CD4-positive, alpha-beta T cell treated with Interferon gamma for 1 hour (primary cell): Measurements from ENCODE around the gene ANTXR2.
"Not testable (repeated sequence)": the region's sequence is repeated elsewhere in the genome, so short reads cannot be mapped to it uniquely, and the experiment has no call there.

ENCODE experiments used
- DNase-seq: peaks from one replicate; pipeline ENCODE4 v3.0.0-alpha.2; 2020

The ANTXR2 gene

DNA sequence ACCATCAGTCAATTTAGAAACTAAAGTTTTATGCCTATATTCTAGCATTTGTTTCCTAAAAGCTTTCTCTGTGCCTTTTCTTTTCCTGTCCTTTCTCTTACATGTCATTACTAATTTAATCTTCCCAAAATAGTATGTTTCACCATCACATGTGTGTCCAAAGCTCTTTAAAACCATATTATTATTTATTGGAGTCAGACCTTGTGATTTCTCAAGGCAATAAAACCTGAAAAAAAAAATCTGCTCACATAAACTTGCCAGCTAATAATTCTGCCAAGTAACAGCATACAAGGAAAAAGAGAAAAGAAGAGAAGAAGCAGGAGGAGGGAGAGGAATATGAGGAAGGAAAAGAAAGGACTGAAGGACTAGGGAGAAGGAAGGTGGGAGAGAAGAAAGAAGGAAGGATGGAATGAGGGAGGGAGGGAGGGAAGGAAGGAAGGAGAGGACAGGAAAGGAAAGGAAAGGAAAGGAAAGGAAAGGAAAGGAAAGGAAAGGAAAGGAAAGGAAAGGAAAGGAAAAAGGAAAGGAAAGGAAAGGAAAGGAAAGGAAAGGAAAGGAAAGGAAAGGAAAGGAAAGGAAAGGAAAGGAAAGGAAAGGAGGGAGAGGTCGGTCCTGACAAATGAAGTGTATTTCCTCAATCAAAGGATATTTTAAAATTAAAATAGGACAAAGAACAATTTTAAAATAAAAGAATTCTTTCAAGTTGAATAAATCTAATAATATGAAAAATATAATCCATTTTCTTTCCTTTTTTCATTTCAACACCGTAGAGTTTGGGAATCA lies 57.4 kb downstream of the ANTXR2 start:
- no peak for DNase-seq

DNA sequence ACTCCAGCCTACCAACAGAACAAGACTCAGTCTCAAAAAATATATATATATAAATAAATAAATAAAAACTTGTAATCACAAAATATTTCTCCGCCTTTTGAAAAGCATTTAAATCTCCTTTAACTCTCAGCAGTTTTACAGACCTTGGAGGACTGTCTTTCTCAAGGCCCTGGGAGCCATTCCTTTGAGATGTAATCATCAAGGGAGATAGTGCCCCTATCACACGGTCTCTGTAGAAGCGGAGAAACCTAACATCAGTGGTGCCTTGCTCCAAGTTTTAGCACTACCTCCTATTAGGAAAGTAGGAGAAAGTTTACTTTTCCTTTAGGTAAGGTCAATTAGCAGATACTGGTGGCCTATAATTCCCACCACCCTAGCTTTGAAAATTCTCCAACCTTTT lies 58.5 kb downstream of the ANTXR2 start:
- DNase-seq = no peak

DNA sequence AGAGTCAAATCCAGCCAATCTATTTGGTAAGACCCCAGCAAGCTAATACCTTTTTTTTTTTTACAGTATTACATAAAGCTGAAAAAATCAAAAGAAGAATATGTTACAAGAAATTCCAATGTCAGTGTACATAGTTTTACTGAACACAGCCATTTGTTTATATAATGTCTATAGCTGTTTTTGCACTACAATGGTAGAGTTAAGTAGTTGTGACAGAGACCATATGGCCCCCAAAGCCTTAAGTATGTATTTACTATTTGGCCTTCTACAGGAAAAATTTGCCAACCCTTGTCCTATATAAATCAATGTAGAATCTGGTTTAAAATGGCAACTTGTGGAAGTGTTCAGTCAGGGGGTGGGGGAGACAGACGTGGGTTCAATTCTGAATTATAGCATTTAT lies 60.7 kb downstream of the ANTXR2 start:
- DNase-seq = no peak

DNA sequence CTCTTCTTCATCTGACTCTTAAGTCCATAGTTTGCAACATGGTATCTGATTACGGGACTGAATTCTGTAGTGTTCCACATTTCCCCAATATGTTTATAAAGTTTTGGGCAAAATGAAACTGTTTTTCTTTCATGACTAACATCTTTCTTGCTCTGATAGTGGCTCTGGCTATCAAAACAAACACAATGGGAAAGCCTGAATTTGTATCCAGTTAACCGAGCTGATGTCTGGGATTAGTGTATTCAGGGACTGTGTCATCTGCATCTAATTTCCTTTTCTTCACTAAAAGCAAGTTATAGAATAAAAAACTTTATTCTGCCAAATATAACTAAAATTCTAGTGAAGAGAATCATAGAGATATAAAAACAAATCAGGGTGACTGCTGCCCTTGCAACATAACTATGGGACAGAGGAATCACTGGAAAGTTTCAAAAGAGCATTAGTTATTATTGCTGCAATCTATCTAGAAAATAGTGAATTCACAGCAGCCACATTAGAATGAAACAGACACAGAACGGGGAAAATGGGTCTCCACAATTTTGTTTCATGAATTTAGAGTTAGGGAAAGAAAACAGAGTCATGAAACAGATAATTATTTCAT lies 61.3 kb downstream of the ANTXR2 start:
- DNase-seq = no peak

DNA sequence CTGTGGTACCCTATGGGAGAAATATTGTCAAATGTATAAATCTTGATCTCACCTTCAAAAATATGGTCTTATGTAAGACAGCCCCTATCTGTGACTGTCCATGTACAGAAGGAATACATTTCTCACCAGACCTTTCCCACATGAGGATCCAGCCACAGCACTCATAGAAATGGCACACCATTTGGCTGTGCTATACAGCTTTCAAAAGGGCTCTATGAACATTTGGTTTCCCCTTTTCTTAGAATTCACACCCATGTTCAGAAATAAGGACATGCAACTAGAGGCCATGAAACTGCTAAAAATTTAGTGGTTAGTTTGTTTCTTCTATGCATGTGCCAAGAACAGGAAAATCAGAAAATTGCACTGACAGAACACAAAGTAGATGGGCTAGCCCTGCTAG lies 62.7 kb downstream of the ANTXR2 start:
- no peak for DNase-seq

DNA sequence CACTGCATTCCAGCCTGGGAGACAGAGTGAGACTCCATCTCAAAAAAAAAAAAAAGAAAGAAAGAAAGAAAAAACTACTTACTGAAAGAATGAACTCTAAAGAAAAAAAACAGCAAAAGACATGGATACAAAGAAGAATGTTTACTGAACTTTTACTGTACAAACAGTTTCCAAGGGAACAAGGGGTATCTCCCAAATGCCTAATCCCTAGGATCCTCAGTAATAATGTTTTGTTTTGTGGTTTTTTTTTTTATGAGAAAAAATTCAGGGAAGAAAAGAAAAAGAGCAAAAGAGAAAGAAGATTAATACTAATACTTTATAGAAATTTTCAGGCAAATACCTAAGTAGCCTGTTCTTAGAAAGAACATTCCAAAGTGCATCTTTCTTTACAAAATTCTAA lies 63.2 kb downstream of the ANTXR2 start:
- no peak for DNase-seq

DNA sequence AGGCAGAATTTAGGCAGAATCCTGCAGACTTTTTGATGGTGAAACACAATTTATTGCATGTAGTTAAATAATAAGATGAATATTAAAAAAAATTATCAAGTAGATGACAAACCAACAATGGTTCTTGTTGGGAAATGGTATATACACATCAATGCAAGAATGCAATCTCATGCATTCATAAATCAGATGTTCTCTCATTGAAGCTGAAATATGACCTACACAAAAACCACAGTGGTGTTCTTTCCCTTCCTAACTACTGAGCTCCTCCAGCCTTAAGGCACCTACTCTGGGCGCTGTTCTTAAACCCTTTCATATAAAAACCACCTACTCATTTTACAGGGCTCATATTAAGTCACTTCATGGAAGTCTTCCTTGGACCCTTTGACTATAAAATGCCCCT lies 64.1 kb downstream of the ANTXR2 start:
- DNase-seq = no peak

DNA sequence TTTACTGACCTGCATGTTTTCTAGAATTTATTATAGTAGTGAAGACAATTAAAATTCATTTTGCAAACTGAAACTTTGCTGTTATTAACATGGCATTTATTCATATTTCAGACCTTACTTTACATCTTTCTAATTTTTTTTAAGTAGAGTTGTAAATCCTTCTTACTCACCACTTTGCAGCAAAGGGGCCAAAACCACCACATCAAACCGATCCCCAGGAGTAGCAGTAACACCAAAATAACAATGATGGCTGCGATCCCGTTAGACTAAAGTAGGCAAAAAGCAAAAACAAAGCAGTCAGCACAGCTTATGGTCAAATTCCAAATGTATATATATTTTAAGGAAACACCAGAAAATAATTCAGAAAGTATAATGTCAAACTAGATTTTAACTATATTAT lies 64.7 kb downstream of the ANTXR2 start:
- no peak for DNase-seq

DNA sequence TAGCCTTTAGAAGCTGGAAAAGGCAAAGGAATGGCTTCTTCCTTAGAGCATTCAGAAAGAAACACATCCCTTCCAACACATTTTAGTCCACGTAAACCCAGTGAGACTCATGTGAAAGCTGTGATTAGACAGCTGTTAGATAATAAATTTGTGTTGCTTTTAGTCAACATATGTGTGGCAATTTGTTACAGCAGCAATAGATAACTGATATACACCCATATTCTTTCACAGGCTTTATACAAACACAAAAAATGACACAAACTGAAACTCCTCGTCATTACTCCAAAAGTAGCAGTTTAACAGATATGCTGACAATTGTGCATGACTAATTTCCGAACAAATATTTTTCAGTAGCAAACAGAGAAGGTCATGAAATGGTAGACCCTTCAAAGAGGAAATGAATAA lies 65.3 kb downstream of the ANTXR2 start:
- no peak for DNase-seq

DNA sequence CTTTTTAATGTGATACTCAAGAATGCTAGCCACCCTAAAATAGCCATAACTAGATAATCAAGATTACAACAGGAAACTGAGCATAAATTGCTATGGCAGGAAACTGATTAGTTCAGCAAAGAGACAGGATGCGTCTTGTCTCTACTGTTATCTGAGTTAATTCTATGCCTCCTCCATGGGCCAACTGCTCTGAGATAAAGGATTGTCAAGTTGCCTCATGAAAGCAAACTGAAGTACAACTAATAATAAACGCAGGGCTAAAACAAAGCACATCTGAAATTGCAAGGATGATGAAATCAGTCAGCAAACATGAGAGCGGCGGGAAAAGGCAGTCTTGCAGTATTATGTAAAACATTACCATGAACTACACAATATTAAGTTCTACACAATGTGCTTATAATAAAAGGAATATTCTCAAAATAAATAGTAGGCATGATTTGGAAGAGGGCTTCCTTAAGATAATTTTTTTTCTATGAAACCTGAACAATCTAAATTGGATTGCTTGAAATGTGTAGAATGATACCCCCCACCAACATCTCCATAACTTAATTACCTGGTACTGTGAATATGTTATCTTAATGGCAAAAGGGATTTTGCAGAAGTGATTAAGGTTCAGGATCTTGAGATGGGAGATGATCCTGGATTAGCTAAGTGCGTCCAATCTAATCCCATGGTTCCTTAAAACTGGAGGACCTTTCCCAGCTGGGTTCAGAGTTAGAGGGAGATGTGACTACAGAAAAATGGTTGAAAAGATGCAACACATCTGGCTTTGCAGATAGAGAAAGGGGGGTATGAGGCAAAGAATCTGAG lies 65.9 kb downstream of the ANTXR2 start:
- no peak for DNase-seq

DNA sequence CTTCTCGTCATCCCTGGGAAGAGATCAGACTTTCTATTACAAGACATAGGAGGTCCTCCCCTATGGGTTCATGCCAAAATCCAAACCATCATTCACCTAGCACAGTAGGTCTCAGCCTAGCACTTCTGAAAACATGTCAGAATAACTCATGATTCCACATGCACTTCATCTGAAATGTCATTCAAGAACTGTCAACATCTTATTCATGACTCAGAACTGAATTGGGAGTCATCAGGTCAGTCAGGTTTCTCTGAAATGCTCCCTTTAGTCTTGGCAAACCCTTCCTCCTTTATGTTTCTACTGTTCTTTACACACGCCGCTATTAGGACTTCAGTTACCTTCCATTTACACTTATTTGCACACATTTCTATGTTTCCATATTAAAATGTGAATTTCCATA lies 67.2 kb downstream of the ANTXR2 start:
- no peak for DNase-seq

DNA sequence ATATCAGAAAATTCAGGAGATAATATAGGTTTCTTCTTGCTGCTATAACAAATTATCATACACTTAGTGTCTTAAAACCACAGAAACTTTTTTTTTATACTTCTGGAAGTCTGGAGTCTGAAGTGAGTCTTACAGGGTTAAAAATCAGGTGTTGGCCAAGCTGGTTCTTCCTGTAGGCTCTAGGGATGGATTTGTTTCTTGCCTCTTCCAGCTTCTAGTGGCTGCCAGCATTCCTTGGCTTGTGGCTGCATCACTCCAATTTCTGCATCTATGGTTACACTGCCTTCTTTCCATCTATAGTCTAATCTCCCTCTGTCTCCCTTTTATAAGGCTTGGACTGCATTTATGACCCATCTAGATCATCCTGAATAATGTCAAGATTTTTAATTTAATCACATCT lies 68.7 kb downstream of the ANTXR2 start:
- DNase-seq = no peak

DNA sequence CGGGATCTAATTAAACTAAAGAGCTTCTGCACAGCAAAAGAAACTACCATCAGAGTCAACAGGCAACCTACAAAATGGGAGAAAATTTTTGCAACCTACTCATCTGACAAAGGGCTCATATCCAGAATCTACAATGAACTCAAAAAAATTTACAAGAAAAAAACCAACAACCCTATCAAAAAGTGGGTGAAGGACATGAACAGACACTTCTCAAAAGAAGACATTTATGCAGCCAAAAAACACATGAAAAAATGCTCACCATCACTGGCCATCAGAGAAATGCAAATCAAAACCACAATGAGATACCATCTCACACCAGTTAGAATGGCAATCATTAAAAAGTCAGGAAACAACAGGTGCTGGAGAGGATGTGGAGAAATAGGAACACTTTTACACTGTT lies 70.5 kb downstream of the ANTXR2 start:
- DNase-seq = not testable (repeated sequence)

DNA sequence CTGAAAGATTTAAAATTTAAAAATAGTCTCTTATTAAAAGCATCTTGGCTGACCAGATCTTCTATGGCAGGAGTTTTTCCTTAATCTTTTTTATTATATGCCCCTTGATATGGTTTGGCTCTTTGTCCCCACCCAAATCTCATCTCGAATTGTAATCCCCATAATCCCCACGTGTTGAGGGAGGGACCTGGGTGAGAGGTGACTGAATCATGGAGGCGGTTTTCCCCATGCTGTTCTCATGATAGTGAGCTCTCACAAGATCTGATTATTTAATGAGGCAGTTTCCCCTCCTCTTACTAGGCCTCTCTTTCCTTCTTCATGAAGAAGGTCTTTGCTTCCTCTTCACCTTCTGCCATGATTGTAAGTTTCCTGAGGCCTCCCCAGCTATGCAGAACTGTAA lies 74.0 kb downstream of the ANTXR2 start:
- DNase-seq = not testable (repeated sequence)

DNA sequence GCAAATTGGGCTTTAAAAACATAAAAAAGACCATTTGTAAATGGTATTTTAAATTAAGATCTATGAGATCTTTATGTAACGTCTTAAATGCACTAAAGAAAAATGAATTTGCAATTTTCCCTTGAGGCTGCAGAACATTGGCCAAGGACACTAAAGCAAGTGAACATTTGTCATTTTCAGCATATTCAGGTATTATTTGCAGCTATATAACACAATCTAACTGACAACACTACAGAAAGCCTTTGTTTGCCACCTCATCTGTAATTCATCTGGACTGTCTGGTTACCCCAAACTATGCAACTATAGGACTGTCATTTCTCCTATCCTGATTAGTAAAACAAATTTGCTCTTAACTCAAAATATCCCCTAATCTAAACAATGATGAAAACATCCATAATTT lies 74.8 kb downstream of the ANTXR2 start:
- DNase-seq = no peak

DNA sequence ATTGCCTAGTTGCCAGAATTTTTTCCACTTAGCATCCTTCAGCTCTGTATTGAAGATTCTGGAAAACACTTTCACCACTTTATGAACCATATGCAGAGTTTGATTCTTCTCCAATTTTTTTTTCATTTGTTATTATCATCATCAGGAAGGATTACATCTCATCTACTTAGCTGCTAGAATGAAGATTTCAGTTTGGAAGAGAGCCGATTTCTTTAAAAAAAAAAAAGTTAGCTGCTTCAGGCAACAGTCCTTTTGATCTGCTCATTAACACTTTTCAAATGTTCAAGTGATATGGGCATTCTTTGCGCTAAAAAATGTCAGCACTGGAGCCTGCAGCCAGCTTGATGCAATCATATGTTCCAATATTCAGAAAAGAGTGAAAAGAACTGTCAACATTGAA lies 76.2 kb downstream of the ANTXR2 start:
- no peak for DNase-seq

DNA sequence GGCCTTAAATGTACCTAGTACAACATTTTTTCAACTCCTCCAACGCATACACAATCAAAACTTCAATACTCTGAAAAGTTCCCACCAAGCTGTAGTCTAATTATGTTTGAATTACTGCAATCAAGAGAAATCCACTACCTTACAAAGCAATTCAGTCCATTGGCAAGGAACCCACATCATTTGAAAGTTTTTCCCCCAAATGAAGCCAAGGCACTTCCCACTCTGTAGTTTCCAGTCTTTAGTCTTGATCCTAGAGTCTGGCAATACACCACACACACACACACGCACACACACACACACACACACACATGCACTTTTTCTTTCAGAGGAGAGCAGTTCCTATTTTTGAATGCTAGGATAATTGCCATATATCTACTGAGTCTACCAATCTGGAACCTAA lies 79.6 kb downstream of the ANTXR2 start:
- DNase-seq = no peak

DNA sequence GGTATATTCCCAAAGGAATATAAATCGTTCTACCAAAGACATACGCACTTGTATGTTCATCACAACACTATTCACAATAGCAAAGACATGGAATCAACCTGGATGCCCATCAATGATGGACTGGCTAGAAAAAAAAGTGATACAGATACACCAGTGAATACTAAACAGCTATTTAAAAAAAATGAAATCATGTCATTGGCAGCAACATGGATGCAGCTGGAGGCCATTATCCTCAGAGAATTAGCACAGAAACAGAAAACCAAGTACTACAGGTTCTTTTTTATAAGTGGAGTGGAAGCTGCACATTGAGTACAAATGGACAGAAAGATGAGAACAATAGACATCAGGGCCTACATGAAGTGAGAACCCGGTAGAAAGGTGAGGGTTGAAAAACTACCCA lies 81.4 kb downstream of the ANTXR2 start:
- no peak for DNase-seq

DNA sequence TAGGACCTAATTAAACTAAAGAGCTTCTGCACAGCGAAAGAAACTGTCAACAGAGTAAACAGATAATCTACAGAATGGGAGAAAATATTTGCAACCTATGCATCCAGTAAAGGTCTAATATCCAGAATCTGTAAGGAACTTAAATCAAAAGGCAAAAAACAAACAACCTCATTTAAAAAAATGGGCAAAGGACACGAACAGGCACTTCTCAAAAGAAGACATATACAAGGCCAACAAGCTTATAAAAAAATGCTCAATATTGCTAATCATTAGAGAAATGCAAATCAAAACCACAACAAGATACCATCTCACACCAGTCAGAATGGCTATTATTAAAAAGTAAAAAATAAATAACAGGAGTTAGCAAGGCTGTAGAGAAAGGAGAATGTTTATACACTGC lies 81.9 kb downstream of the ANTXR2 start:
- not testable (repeated sequence) for DNase-seq

DNA sequence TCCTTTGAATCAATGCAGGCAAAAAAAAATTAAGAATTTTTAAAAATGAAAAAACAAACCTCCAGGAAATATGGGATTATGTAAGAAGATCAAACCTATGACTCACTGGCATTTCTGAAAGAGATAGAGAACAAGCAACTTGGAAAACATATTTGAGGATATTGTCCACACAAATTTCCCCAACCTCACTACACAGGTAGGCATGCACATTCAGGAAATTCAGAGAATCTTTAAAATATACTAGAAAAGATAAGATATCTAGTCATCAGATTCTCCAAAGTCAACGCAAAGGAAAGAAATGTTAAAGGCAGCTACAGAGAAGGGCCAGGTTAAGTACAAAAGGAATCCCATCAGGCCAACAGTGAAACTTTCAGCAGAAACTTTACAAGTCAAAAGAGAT lies 85.6 kb downstream of the ANTXR2 start:
- no peak for DNase-seq

DNA sequence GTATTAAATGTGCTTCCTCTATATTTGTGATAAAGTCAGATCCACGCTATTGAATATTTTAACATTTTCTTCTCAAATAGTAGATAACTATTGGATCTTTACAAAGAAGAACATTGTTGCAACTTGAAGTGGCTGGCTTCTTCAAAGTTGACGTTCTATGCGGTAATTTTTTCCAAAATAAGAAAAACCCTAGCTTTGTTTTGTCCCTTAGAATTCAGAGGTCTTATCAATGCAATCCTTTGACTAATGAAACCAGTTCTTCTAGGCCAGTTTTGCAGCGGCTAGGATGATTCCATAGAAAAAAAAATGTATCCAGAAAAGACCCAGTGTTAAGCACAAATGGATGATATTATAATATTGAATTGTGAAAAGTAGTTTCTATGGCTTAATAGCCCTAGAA lies 89.6 kb downstream of the ANTXR2 start:
- no peak for DNase-seq

DNA sequence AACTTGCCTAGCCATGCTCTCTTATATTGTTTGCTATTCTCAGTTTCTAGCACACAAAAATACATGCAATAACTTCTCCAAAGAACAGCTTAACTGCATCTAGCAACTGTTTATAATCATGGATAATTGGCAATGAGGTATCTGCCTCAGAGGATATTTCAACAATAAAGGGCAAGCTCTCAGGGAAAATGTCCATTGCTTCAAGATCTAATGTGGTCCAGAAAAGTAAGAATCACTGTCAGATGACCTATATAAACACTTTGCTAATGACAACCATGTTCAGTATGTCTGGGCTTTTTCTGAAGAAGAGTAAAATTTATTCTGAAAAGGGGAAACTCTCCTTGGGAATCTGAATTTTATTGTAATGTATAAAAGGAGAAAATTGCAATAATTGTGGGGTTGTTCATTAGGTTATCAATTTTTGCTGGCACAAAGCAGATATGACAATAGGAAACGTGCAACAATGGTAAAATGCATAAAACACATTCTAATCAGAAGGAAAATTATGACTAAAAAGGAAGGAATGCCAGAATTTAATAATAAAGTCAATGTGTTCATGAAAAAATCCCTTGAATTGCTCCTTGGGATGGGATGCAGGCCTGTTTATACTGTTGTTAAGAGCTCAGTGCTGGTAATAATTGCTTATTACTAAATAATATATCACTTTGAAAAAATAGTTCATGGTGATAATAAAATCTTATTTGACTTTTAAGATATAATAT lies 90.3 kb downstream of the ANTXR2 start:
- no peak for DNase-seq

DNA sequence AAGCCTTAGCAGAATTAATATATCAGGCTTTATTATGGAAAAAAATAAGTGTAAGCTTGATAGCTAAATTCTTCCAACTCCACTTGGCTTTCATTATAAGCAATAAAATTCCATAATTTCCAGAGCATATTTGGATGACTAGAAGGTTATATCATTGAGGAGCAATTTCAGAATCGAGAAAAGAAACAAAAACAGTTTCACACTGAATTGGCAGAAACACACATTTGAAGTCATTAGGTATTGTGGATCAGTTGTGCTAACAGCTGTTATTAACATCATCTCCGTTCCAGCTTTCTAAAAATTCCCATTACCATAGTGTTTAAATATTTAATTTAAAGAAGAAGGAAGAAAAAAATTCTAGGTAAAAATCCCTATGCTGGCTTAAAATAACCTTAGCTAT lies 92.6 kb downstream of the ANTXR2 start:
- DNase-seq = no peak
